Hepatocyte (in vitro differentiated cells): ENCODE results near the gene NADSYN1. TPM values are rescaled to one million over a fixed set of nuclear protein-coding genes. Genes with fewer than 3 reads are reported as not detected.

ENCODE experiments used
- DNase-seq: peaks from one replicate; pipeline ENCODE4 v3.0.0-alpha.2; 2016; ENCODE audit warnings: low spot score
- H2AFZ ChIP-seq: fragments of 200-600 bp; sonication (generic); 2 replicates; pipeline ENCODE4 v1.6.0; 2016; ENCODE audit warnings: antibody characterized with exemption, mild to moderate bottlenecking
- H3K27ac ChIP-seq: fragments of 200-600 bp; sonication (generic); 2 replicates; pipeline ENCODE4 v1.5.1; 2016; ENCODE audit warnings: mild to moderate bottlenecking
- H3K27me3 ChIP-seq: fragments of 200-600 bp; sonication (generic); 2 replicates; pipeline ENCODE4 v1.6.1; 2016
- H3K36me3 ChIP-seq: fragments of 200-600 bp; sonication (generic); replicated peaks from 2 replicates; pipeline ENCODE4 v1.5.1; 2016; ENCODE audit warnings: low read depth; ENCODE audit not compliant: insufficient read depth
- H3K4me1 ChIP-seq: fragments of 200-600 bp; sonication (generic); 2 replicates; pipeline ENCODE4 v1.5.1; 2016; ENCODE audit warnings: mild to moderate bottlenecking, moderate library complexity; ENCODE audit not compliant: insufficient read depth
- H3K4me2 ChIP-seq: fragments of 200-600 bp; sonication (generic); 2 replicates; pipeline ENCODE4 v1.6.0; 2016
- H3K4me3 ChIP-seq: fragments of 200-600 bp; sonication (generic); 2 replicates; pipeline ENCODE4 v1.5.1; 2016; ENCODE audit warnings: mild to moderate bottlenecking
- H3K79me2 ChIP-seq: fragments of 200-600 bp; sonication (generic); 2 replicates; pipeline ENCODE4 v1.6.0; 2017; ENCODE audit warnings: mild to moderate bottlenecking
- H3K9me2 ChIP-seq: fragments of 200-600 bp; sonication (generic); replicated peaks from 2 replicates; pipeline ENCODE4 v1.6.0; 2017; ENCODE audit warnings: mild to moderate bottlenecking; ENCODE audit not compliant: insufficient read depth
- H3K9me3 ChIP-seq: fragments of 200-600 bp; sonication (generic); 2 replicates; pipeline ENCODE4 v1.5.1; 2016; ENCODE audit warnings: low read depth, mild to moderate bottlenecking
- H4K20me1 ChIP-seq: fragments of 200-600 bp; sonication (generic); 2 replicates; pipeline ENCODE4 v1.6.0; 2016; ENCODE audit warnings: mild to moderate bottlenecking; ENCODE audit not compliant: insufficient read depth, poor library complexity, severe bottlenecking
- CTCF ChIP-seq: fragments of 200-600 bp; sonication (generic); IDR thresholded peaks from 2 replicates; pipeline ENCODE4 v1.5.1; 2016; ENCODE audit warnings: antibody characterized with exemption, mild to moderate bottlenecking; ENCODE audit not compliant: poor library complexity
- EZH2 ChIP-seq: fragments of 200-600 bp; sonication (generic); IDR thresholded peaks from 2 replicates; pipeline ENCODE4 v1.6.1; 2016; ENCODE audit warnings: antibody characterized with exemption, mild to moderate bottlenecking, borderline replicate concordance
- EZH2phosphoT487 ChIP-seq: fragments of 200-600 bp; sonication (generic); IDR thresholded peaks from one replicate; pipeline ENCODE4 v1.6.1; 2018; ENCODE audit warnings: antibody characterized with exemption, mild to moderate bottlenecking, low read depth, moderate library complexity; ENCODE audit not compliant: unreplicated experiment, severe bottlenecking
- WGBS: methylation state at CpG from one replicate; pipeline ENCODE4 v1.1.6; 2016; ENCODE audit warnings: low lambda C conversion rate; ENCODE audit errors: missing lambda C conversion rate; 5-methylcytosine and 5-hydroxymethylcytosine counted together
- polyA plus RNA-seq: library from polyadenylated mRNA; unstranded; fragments of >200 nt; fragmentation: Nextera tagmentation; extraction: Ambion mirVana; gene quantifications from 2 replicates; pipeline ENCODE4 v1.2.1, GENCODE V29; 2016
- total RNA-seq: library from RNA; depleted of rRNA; stranded (reverse); fragments of >200 nt; gene quantifications from 2 replicates; pipeline ENCODE4 v1.2.3, GENCODE V29; 2014

NADSYN1 gene
- total and polyA plus RNA-seq, 2 experiments from 2014 or later = 42.0 to 43.7 TPM

- no peaks in the 10 kb centered on the region for H3K27me3 ChIP-seq
- H3K79me2 ChIP-seq = peaks cover 43% of the 10 kb centered on the region
- H3K9me3 ChIP-seq = no peaks in the 10 kb centered on the region
- H3K27ac ChIP-seq = peak overlapping the region; percentile 84
- WGBS = 1% methylated on average over 15 of the region's 31 CpGs
- TF ChIP-seq CTCF (no peak), EZH2phosphoT487 (no peak), EZH2 (no peak)
- peaks cover 25% of the 10 kb centered on the region for H3K4me1 ChIP-seq
- H3K4me2 ChIP-seq = peak overlapping the region; percentile 88
- H4K20me1 ChIP-seq = peaks cover 6% of the 10 kb centered on the region
- peak; percentile 73 for DNase-seq
- H3K4me3 ChIP-seq = peak overlapping the region; percentile 78
- no peaks in the 10 kb centered on the region for H3K36me3 ChIP-seq
- H3K9me2 ChIP-seq = no peaks in the 10 kb centered on the region
- peak overlapping the region; percentile 23 for H2AFZ ChIP-seq
Observed at GRCh38 chr11:71447791-71448256, 5.2 kb upstream of the NADSYN1 start.

- no peak for TF ChIP-seq CTCF
- TF ChIP-seq EZH2phosphoT487 = no peak
- TF ChIP-seq EZH2 = no peak
- WGBS = under 1% methylated on average over 54 of the region's 78 CpGs
- Histone ChIP-seq H3K27ac (peak within 1 kb of the TSS; percentile 84), H2AFZ (peak within 1 kb of the TSS; percentile 75), H4K20me1 (peaks cover 6% of the 10 kb centered on the region), H3K36me3 (no peaks in the 10 kb centered on the region), H3K27me3 (no peaks in the 10 kb centered on the region), H3K79me2 (peaks cover 47% of the 10 kb centered on the region), H3K4me3 (peak within 1 kb of the TSS; percentile 78), H3K4me1 (peaks cover 25% of the 10 kb centered on the region), H3K4me2 (peak within 1 kb of the TSS; percentile 92), H3K9me3 (no peaks in the 10 kb centered on the region), H3K9me2 (no peaks in the 10 kb centered on the region)
- DNase-seq = peak; percentile 99
Observed at GRCh38 chr11:71448257-71449171, 4.5 kb upstream of the NADSYN1 start, which contains the start of gene DHCR7. Gene DHCR7 (minus strand): TSS chr11:71448393. CDS start chr11:71444952, 3,441 bp downstream.

GRCh38 chr11:71449596-71449995, 3.4 kb upstream of the NADSYN1 start:
- Histone ChIP-seq H2AFZ (peak overlapping the region; percentile 75), H3K27me3 (no peaks in the 10 kb centered on the region), H3K4me3 (peak overlapping the region; percentile 76), H3K4me2 (peak overlapping the region; percentile 92), H3K9me3 (no peaks in the 10 kb centered on the region), H3K4me1 (peaks cover 35% of the 10 kb centered on the region), H3K36me3 (no peaks in the 10 kb centered on the region), H3K9me2 (no peaks in the 10 kb centered on the region), H3K27ac (no peak overlapping the region), H4K20me1 (peaks cover 6% of the 10 kb centered on the region), H3K79me2 (peaks cover 58% of the 10 kb centered on the region)
- TF ChIP-seq EZH2phosphoT487 (no peak), EZH2 (no peak), CTCF (no peak)
- DNase-seq = no peak
- WGBS = 28% methylated on average over 6 of the region's 6 CpGs
